GM12878 (cell line): ENCODE measurements around the gene TLCD5. TPM values are rescaled to one million over a fixed set of nuclear protein-coding genes. Genes with fewer than 3 reads are reported as not detected.

ENCODE experiments used
- BCL11A ChIP-seq: IDR thresholded peaks from 2 replicates; pipeline ENCODE4 v1.6.1; 2011; ENCODE audit warnings: low read depth, low read length
- CBFB ChIP-seq: IDR thresholded peaks from 2 replicates; pipeline ENCODE4 v1.6.1; 2016; ENCODE audit warnings: antibody characterized with exemption, low read depth
- CBX5 ChIP-seq: sonication (generic); IDR thresholded peaks from 2 replicates; pipeline ENCODE4 v1.6.1; 2016; ENCODE audit warnings: low read depth, moderate library complexity, mild to moderate bottlenecking, inconsistent platforms
- CREB1 ChIP-seq: IDR thresholded peaks from 2 replicates; pipeline ENCODE4 v1.6.1; 2012; ENCODE audit warnings: low read depth, mild to moderate bottlenecking, inconsistent platforms
- CREM ChIP-seq: IDR thresholded peaks from 2 replicates; pipeline ENCODE4 v1.6.1; 2014; ENCODE audit warnings: antibody characterized with exemption, low read depth
- CUX1 ChIP-seq: IDR thresholded peaks from 2 replicates; pipeline ENCODE4 v1.6.1; 2012; ENCODE audit warnings: improper control_type of control experiment, low read depth, low read length; ENCODE audit not compliant: insufficient replicate concordance
- HDGF ChIP-seq: fragments of 450-650 bp; IDR thresholded peaks from 2 replicates; pipeline ENCODE4 v1.6.1; 2016; ENCODE audit warnings: antibody characterized with exemption
- JUND ChIP-seq: IDR thresholded peaks from 2 replicates; pipeline ENCODE4 v1.6.1; 2012; ENCODE audit warnings: low read depth, mild to moderate bottlenecking, low read length, improper control_type of control experiment, moderate library complexity
- NFYA ChIP-seq: IDR thresholded peaks from 2 replicates; pipeline ENCODE4 v1.6.1; 2011; ENCODE audit warnings: low read depth, mild to moderate bottlenecking, low read length, improper control_type of control experiment, borderline replicate concordance
- NRF1 ChIP-seq: conservative IDR thresholded peaks from 2 replicates; pipeline ENCODE4 v1.6.1; 2011; ENCODE audit warnings: mild to moderate bottlenecking, low read depth, low read length, improper control_type of control experiment
- PAX8 ChIP-seq: fragments of 450-650 bp; IDR thresholded peaks from 2 replicates; pipeline ENCODE4 v1.6.1; 2017; ENCODE audit warnings: mild to moderate bottlenecking, moderate library complexity
- PRDM15 ChIP-seq: fragments of 450-650 bp; formaldehyde crosslinking; IDR thresholded peaks from 2 replicates; pipeline ENCODE4 v1.4.0; 2020; ENCODE audit warnings: mild to moderate bottlenecking, moderate library complexity
- SMAD1 ChIP-seq: fragments of 450-650 bp; IDR thresholded peaks from 2 replicates; pipeline ENCODE4 v1.6.1; 2018; ENCODE audit warnings: mild to moderate bottlenecking, low read depth; ENCODE audit not compliant: partially characterized antibody
- SMAD5 ChIP-seq: IDR thresholded peaks from 2 replicates; pipeline ENCODE4 v1.6.1; 2016; ENCODE audit warnings: antibody characterized with exemption, low read depth
- TCF7 ChIP-seq: IDR thresholded peaks from 2 replicates; pipeline ENCODE4 v1.6.1; 2014; ENCODE audit warnings: antibody characterized with exemption, borderline replicate concordance
- ZBTB11 ChIP-seq: fragments of 450-650 bp; formaldehyde crosslinking; IDR thresholded peaks from 2 replicates; pipeline ENCODE4 v1.5.0; 2022; ENCODE audit warnings: mild to moderate bottlenecking, missing genetic modification characterization
- ZNF217 ChIP-seq: fragments of 450-650 bp; IDR thresholded peaks from 2 replicates; pipeline ENCODE4 v1.6.1; 2017; ENCODE audit warnings: antibody characterized with exemption, mild to moderate bottlenecking
- polyA plus RNA-seq, 11 experiments: library from polyadenylated mRNA; depleted of rRNA in 4 of 11; unstranded in 6 of 11; stranded (reverse) in 5 of 11; fragments of >200 nt; fragmentation: Nextera tagmentation in 4 of 11; fragmentation: Illumina TruSeq in 1 of 11; extraction: Ambion mirVana in 4 of 11; extraction: Trizol in 1 of 11; gene quantifications; 1 replicate in 1 of 11; 2 replicates in 10 of 11; pipeline versions ENCODE4 v1.2.1 to v1.2.3, GENCODE V29; 2011 to 2016; ENCODE audit warnings: inconsistent platforms in 2 of 11, missing spikeins in 2 of 11, low read depth in 1 of 11
- total RNA-seq, 4 experiments: library from RNA; depleted of rRNA in 3 of 4; stranded (reverse); fragments of >200 nt in 3 of 4; fragmentation: Illumina TruSeq in 1 of 4; extraction: Trizol in 1 of 4; gene quantifications; 2 replicates each; pipeline versions ENCODE4 v1.2.1 to v1.2.3, GENCODE V29; 2013 to 2021

Gene TLCD5
- total and polyA plus RNA-seq, 10 of the 15 experiments (the other 5 are each of a cell fraction or from before 2014, with no cell fraction given) = 2.4 to 13.3 (median 3.2) TPM

- no peak for TF ChIP-seq CBFB
- no peak for TF ChIP-seq PRDM15
- no peak for TF ChIP-seq BCL11A
- TF ChIP-seq CREM = peak; percentile 48; the same call in 1 of the 2 replicates
- TF ChIP-seq JUND = no peak
- 0 out of 2 replicates have a peak, but pooled peaks have one; percentile 24 for TF ChIP-seq HDGF
- no peak for TF ChIP-seq SMAD1
- TF ChIP-seq TCF7 = no peak
- TF ChIP-seq ZNF217 = peak; percentile 36; the same call in 1 of the 2 replicates
- no peak for TF ChIP-seq SMAD5
- TF ChIP-seq CREB1 = no peak
- TF ChIP-seq NFYA = no peak
- TF ChIP-seq CUX1 = no peak
- no peak for TF ChIP-seq NRF1
- no peak for TF ChIP-seq PAX8
- no peak for TF ChIP-seq CBX5
- TF ChIP-seq ZBTB11 (CRISPR knock-in tag) = no peak
These were observed at the start of gene TLCD5 (continued) for GRCh38 chr11:120324932-120325810.
